Lung (tissue), 12 donors: ENCODE data around the gene WDR35. TPM values are rescaled to one million over a fixed set of nuclear protein-coding genes. Genes with fewer than 3 reads are reported as not detected.
"Not testable (repeated sequence)": the region's sequence is repeated elsewhere in the genome, so short reads cannot be mapped to it uniquely, and the experiment has no call there.

Experiments used
- ATAC-seq: fragments of 200-7000 bp; cut with Tn5 transposase; one replicate; pipeline ENCODE4 v1.9.1; 2020; ENCODE audit warnings: moderate number of reproducible peaks; ENCODE audit not compliant: insufficient read depth, low FRiP score
- DNase-seq, 3 donors: peaks; one replicate each; pipeline ENCODE4 v3.0.0-alpha.2; 2013 to 2017
- H3K27ac ChIP-seq, 2 donors: one replicate each; pipeline ENCODE4 v1.5.1; 2013; ENCODE audit warnings: mild to moderate bottlenecking in 2 of 2, moderate library complexity in 2 of 2, control low read depth in 1 of 2, inconsistent platforms in 1 of 2, low read depth in 1 of 2, low read length in 1 of 2
- H3K27me3 ChIP-seq, 3 donors: one replicate each; pipeline ENCODE4 v1.5.1; 2013; ENCODE audit warnings: low read length in 2 of 3; ENCODE audit not compliant: control insufficient read depth in 3 of 3, insufficient read depth in 3 of 3
- H3K36me3 ChIP-seq, 4 donors: one replicate each; pipeline ENCODE4 v1.5.1; 2013; ENCODE audit warnings: low read length in 4 of 4, mild to moderate bottlenecking in 1 of 4, moderate library complexity in 1 of 4; ENCODE audit not compliant: control insufficient read depth in 4 of 4, insufficient read depth in 4 of 4
- H3K4me1 ChIP-seq, 5 donors: one replicate each; pipeline ENCODE4 v1.5.1; 2013; ENCODE audit warnings: low read length in 5 of 5, mild to moderate bottlenecking in 2 of 5, moderate library complexity in 1 of 5; ENCODE audit not compliant: control insufficient read depth in 5 of 5, insufficient read depth in 5 of 5
- H3K4me3 ChIP-seq: one replicate; pipeline ENCODE4 v1.5.1; 2013; ENCODE audit warnings: mild to moderate bottlenecking, control low read depth, moderate library complexity
- H3K9ac ChIP-seq, 2 donors: one replicate each; pipeline ENCODE4 v1.5.1; 2013; ENCODE audit warnings: low read length in 2 of 2, control low read depth in 1 of 2; ENCODE audit not compliant: insufficient read depth in 1 of 2
- H3K9me3 ChIP-seq, 4 donors: one replicate each; pipeline ENCODE4 v1.5.1; 2013; ENCODE audit warnings: low read length in 3 of 4, mild to moderate bottlenecking in 1 of 4, moderate library complexity in 1 of 4; ENCODE audit not compliant: control insufficient read depth in 4 of 4, insufficient read depth in 3 of 4
- WGBS, 2 donors: extraction: QIAGEN DNeasy Blood & Tissue Kit; methylation state at CpG; one replicate each; pipeline ENCODE4 v1.1.7; 2013; 5-methylcytosine and 5-hydroxymethylcytosine counted together
- polyA plus RNA-seq, 2 donors: library from polyadenylated mRNA; stranded (reverse); fragments of 200-250 nt; gene quantifications; one replicate each; pipeline ENCODE4 v1.2.1, GENCODE V29; 2013
- total RNA-seq, 2 donors: library from RNA; depleted of rRNA in 1 of 2; stranded (reverse); fragments of >200 nt in 1 of 2; gene quantifications; one replicate each; pipeline ENCODE4 v1.2.1, GENCODE V29; 2014 to 2021
- TF ChIP-seq, protein P1 (sequence below): IDR thresholded peaks from 2 replicates; pipeline ENCODE4 v1.5.1; 2012; ENCODE audit warnings: mild to moderate bottlenecking; ENCODE audit errors: control extremely low read depth, extremely low read depth
- donor health status: control.
- donor health status: control.
- donor health status: Bipolar disorder and iron deficiency.
- donor health status: healthy.
- donor health status: DM: yes; HTN: yes; CAD: no.

The WDR35 gene
- total and polyA plus RNA-seq, 4 donors, result 2.8 to 25.9 (median 9.0) TPM

DNA sequence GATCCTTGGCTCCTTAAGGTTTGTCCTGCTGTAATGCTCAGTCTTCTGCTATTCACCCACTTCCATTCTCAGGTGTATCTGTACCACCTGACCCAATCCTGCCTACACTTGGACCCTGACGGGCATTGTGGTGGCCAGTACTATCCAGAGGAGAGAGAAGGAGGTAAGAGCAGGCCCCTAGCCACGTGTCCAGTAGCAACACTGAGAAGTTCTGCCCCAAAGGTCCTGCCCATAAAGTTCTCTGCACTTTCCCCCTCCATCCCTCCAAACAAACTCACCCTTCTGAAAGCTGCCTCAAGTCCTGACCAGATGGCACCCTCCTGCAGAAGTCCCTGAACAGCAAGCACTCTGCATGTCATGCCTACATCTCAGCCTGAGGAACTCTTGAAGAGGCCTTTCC is 106.4 kb downstream of the WDR35 start:
- H3K4me1 ChIP-seq, result peaks cover 0 to 2% (median 0%) of the 10 kb centered on the region in 5 donors
- TF ChIP-seq, protein P1, sequence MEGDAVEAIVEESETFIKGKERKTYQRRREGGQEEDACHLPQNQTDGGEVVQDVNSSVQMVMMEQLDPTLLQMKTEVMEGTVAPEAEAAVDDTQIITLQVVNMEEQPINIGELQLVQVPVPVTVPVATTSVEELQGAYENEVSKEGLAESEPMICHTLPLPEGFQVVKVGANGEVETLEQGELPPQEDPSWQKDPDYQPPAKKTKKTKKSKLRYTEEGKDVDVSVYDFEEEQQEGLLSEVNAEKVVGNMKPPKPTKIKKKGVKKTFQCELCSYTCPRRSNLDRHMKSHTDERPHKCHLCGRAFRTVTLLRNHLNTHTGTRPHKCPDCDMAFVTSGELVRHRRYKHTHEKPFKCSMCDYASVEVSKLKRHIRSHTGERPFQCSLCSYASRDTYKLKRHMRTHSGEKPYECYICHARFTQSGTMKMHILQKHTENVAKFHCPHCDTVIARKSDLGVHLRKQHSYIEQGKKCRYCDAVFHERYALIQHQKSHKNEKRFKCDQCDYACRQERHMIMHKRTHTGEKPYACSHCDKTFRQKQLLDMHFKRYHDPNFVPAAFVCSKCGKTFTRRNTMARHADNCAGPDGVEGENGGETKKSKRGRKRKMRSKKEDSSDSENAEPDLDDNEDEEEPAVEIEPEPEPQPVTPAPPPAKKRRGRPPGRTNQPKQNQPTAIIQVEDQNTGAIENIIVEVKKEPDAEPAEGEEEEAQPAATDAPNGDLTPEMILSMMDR, result no peak
- ATAC-seq, result no peak
- H3K27me3 ChIP-seq, result no peaks in the 10 kb centered on the region
- DNase-seq, result no peak
- no peaks in the 10 kb centered on the region for H3K9me3 ChIP-seq
- no peak overlapping the region for H3K9ac ChIP-seq
- 50 to 57% methylated on average over 2 of the region's 2 CpGs for WGBS, 2 donors
- no peaks in the 10 kb centered on the region for H3K36me3 ChIP-seq
- H3K27ac ChIP-seq, result no peak overlapping the region
- no peak overlapping the region for H3K4me3 ChIP-seq

DNA sequence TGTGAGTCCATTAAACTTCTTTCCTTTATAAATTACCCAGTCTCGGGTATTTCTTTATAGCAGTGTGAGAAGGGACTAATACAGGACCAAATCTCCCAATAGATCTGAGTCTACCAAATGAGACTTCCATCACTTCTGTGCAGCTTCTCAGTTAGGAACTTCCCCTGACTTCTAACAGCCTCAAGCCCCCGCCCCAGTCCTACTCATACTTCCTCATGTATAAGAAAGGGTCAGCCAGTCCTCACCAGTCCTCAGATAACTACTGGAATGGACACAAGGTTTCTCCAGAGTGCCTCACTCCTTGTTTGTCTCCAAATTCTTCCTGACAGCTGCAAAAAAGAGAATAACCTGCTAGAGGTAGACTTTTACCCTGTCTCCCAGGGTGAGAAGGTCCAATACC is 107.6 kb downstream of the WDR35 start:
- TF ChIP-seq, protein P1, result no peak
- no peaks in the 10 kb centered on the region for H3K36me3 ChIP-seq
- H3K4me3 ChIP-seq, result no peak overlapping the region
- H3K9me3 ChIP-seq, result no peaks in the 10 kb centered on the region
- H3K9ac ChIP-seq, result no peak overlapping the region
- no peaks in the 10 kb centered on the region for H3K27me3 ChIP-seq
- ATAC-seq, result no peak
- 86 to 94% methylated on average over 2 of the region's 2 CpGs for WGBS, 2 donors
- no peak overlapping the region for H3K27ac ChIP-seq
- H3K4me1 ChIP-seq, result peaks cover 0 to 2% (median 0%) of the 10 kb centered on the region in 5 donors
- DNase-seq, result no peak

DNA sequence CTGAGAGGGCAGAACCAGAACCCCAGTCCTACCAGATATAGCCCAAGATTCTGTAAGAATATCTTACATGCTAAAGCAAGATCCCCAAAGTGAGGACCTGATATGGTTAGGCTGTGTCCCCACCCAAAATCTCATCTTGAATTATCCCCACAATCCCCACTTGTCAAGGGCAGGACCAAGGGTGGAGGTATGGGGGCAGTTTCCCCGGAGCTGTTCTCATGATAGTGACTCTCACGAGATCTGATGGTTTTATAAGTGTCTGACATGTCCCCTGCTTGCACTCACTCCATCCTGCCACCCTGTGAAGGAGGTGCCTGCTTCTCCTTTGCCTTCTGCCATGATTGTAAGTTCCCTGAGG is 108.0 kb downstream of the WDR35 start:
- ATAC-seq (no peak), DNase-seq (no peak)
- no peak overlapping the region for H3K9ac ChIP-seq
- no peaks in the 10 kb centered on the region for H3K36me3 ChIP-seq
- no peaks in the 10 kb centered on the region for H3K9me3 ChIP-seq
- TF ChIP-seq, protein P1, result no peak
- peaks cover 0 to 2% (median 0%) of the 10 kb centered on the region in 5 donors for H3K4me1 ChIP-seq
- H3K4me3 ChIP-seq, result no peak overlapping the region
- 43 to 84% methylated on average over 2 of the region's 2 CpGs for WGBS, 2 donors
- H3K27ac ChIP-seq, result no peak overlapping the region
- H3K27me3 ChIP-seq, result no peaks in the 10 kb centered on the region

DNA sequence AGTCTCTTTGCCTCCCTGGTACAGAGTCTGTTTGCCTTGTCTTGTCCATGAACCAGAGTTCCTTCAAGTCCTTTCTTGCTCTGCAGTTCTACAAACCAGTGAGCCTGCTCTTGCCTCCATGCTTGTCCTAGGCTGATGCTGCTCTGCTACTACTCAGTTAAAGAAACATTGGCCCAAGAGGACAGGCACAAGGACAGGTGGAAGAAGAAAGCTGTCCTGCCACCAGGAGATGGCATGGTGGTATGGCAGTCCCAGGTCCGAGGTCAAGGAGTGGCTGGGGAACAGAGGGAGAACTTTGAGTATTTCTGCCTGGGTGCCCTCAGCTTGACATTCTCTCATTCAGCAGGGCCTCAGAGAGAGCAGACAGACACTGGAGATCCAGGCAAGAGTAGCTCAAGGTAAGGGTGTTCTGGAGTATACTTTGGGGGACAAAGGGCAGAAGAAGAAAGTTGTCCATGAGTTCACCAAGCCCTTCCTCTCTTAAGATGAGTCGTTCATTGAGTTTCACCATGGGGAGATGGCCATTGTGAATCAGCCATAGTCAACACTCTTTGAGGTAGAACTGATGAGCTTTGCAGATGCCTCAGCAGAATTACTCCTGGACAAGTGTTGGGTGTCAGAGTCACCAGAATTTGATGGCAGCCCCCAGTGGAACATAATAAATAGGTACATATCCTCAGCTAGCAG is 108.5 kb downstream of the WDR35 start:
- H3K4me3 ChIP-seq, result no peak overlapping the region
- WGBS, 2 donors, result 90 to 93% methylated on average over 2 of the region's 2 CpGs
- no peak overlapping the region for H3K9ac ChIP-seq
- ATAC-seq (no peak), DNase-seq (no peak)
- H3K36me3 ChIP-seq, result no peaks in the 10 kb centered on the region
- peaks cover 0 to 2% (median 0%) of the 10 kb centered on the region in 5 donors for H3K4me1 ChIP-seq
- no peaks in the 10 kb centered on the region for H3K27me3 ChIP-seq
- TF ChIP-seq, protein P1, result no peak
- no peak overlapping the region for H3K27ac ChIP-seq
- no peaks in the 10 kb centered on the region for H3K9me3 ChIP-seq

DNA sequence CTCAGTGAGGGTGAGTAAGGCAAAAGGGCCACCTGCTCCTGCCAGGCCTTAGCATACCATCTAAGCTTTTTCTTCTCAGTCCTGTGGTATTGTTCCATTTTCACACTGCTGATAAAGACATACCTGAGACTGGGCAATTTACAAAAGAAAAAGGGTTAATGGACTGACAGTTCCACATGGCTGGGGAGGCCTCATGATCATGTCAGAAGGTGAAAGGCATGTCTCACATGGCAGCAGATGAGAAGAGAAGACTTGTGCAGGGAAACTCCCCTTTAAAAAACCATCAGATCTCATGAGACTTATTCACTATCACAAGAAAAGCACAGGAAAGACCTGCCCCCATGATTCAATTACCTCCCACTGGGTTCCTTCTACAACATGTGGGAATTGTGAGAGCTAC is 109.7 kb downstream of the WDR35 start:
- DNase-seq, H3K9me3 ChIP-seq, H3K36me3 ChIP-seq, H3K9ac ChIP-seq, H3K27ac ChIP-seq, H3K4me3 ChIP-seq, H3K27me3 ChIP-seq, H3K4me1 ChIP-seq, ATAC-seq: not testable (repeated sequence)
